Endothelial cell of umbilical vein (primary cell): ENCODE measurements around the gene GRK6. TPM values are rescaled to one million over a fixed set of nuclear protein-coding genes. Genes with fewer than 3 reads are reported as not detected.

ENCODE experiments used
- BruUV-seq: library from RNA; stranded (reverse); fragments of 400-500 nt; replicated peaks from 2 replicates; lab custom pipeline; 2021; lab: Mats Ljungman, UMichigan
- CTCF ChIA-PET: fragments of 300-600, 350-600 bp; sonication (Branson Sonifier 250); formaldehyde crosslinking; loops from one replicate; lab custom pipeline; 2021; ENCODE audit warnings: antibody characterized with exemption, inconsistent platforms; lab: Charles Lee
- POLR2A ChIA-PET: fragments of 300-600, 350-600 bp; sonication (Branson Sonifier 250); formaldehyde crosslinking; loops from one replicate; lab custom pipeline; 2021; ENCODE audit warnings: antibody characterized with exemption, inconsistent platforms; lab: Charles Lee
- DNase-seq: peaks from one replicate; pipeline ENCODE4 v3.0.0-alpha.2; 2011; ENCODE audit warnings: low read depth, low spot score
- FAIRE-seq: peaks from 2 replicates; lab custom pipeline; 2011; peaks lifted over from hg19 to GRCh38; lab: Jason Lieb, UNC
- H2AFZ ChIP-seq: 2 replicates; pipeline ENCODE4 v1.6.0; 2012; ENCODE audit warnings: low read depth, low read length, control low read depth, inconsistent platforms
- H3K27ac ChIP-seq: 2 replicates; pipeline ENCODE4 v1.5.1; 2011; ENCODE audit warnings: low read depth, mild to moderate bottlenecking, control low read depth, low read length, moderate library complexity; ENCODE audit not compliant: insufficient read depth
- H3K27me3 ChIP-seq, 2 experiments: 2 replicates each; pipeline versions ENCODE4 v1.6.0 to v1.6.1; 2011; ENCODE audit warnings: low read length in 2 of 2, mixed read lengths in 1 of 2; ENCODE audit not compliant: control insufficient read depth in 2 of 2, insufficient read depth in 2 of 2
- H3K36me3 ChIP-seq, 2 experiments: 2 replicates in 1 of 2; 3 replicates in 1 of 2; pipeline ENCODE4 v1.5.1; 2011; ENCODE audit warnings: low read length in 2 of 2, mild to moderate bottlenecking in 1 of 2, moderate library complexity in 1 of 2; ENCODE audit not compliant: control insufficient read depth in 2 of 2, insufficient read depth in 2 of 2; ENCODE audit errors: extremely low read depth in 1 of 2
- H3K4me1 ChIP-seq: 3 replicates; pipeline ENCODE4 v1.5.1; 2011; ENCODE audit warnings: mild to moderate bottlenecking, low read length; ENCODE audit not compliant: control insufficient read depth, insufficient read depth; ENCODE audit errors: extremely low read depth
- H3K4me2 ChIP-seq: 2 replicates; pipeline ENCODE4 v1.6.1; 2011; ENCODE audit warnings: low read length, control low read depth, mixed read lengths; ENCODE audit not compliant: insufficient read depth
- H3K4me3 ChIP-seq, 3 experiments: fragments of 200-600 bp in 1 of 3; sonication (generic), shearing (Covaris generic) in 1 of 3; replicated peaks in 1 of 3; 2 replicates each; pipeline ENCODE4 v1.5.1; 2011 to 2016; ENCODE audit warnings: control low read depth in 3 of 3, low read length in 3 of 3, mild to moderate bottlenecking in 2 of 3, inconsistent platforms in 1 of 3, low read depth in 1 of 3, moderate library complexity in 1 of 3; ENCODE audit not compliant: insufficient read depth in 1 of 3
- H3K79me2 ChIP-seq: 2 replicates; pipeline ENCODE4 v1.6.0; 2012; ENCODE audit warnings: low read length, inconsistent platforms; ENCODE audit not compliant: control insufficient read depth, insufficient read depth
- H3K9ac ChIP-seq: replicated peaks from 2 replicates; pipeline ENCODE3; 2011; ENCODE audit warnings: low read length, control low read depth; ENCODE audit not compliant: insufficient read depth; ENCODE audit errors: extremely low read depth
- H3K9me1 ChIP-seq: replicated peaks from 3 replicates; pipeline ENCODE4 v1.6.0; 2011; ENCODE audit warnings: mild to moderate bottlenecking, low read length; ENCODE audit not compliant: control insufficient read depth, insufficient read depth; ENCODE audit errors: extremely low read depth
- H3K9me3 ChIP-seq: replicated peaks from 2 replicates; pipeline ENCODE4 v1.5.1; 2012; ENCODE audit warnings: low read length, inconsistent platforms; ENCODE audit not compliant: control insufficient read depth, insufficient read depth
- H4K20me1 ChIP-seq: replicated peaks from 2 replicates; pipeline ENCODE3; 2011; ENCODE audit warnings: mild to moderate bottlenecking, low read length; ENCODE audit not compliant: control insufficient read depth, insufficient read depth; ENCODE audit errors: extremely low read depth
- EZH2 ChIP-seq: IDR thresholded peaks from 2 replicates; pipeline ENCODE4 v1.6.1; 2012; ENCODE audit warnings: borderline replicate concordance, low read depth, mild to moderate bottlenecking, moderate library complexity, low read length, inconsistent platforms; ENCODE audit not compliant: severe bottlenecking
- FOS ChIP-seq: IDR thresholded peaks from 2 replicates; pipeline ENCODE4 v1.6.1; 2011; ENCODE audit warnings: mild to moderate bottlenecking, low read length, moderate library complexity, borderline replicate concordance; ENCODE audit not compliant: insufficient read depth
- GATA2 ChIP-seq: IDR thresholded peaks from 2 replicates; pipeline ENCODE4 v1.7.0; 2011; ENCODE audit warnings: low read depth, mild to moderate bottlenecking, moderate library complexity, mixed read lengths, low read length; ENCODE audit not compliant: insufficient read length, insufficient read depth
- JUN ChIP-seq: IDR thresholded peaks from 2 replicates; pipeline ENCODE4 v1.6.1; 2011; ENCODE audit warnings: borderline replicate concordance, low read depth; ENCODE audit not compliant: insufficient read length, insufficient read depth
- MYC ChIP-seq: IDR thresholded peaks from one replicate; pipeline ENCODE4 v1.6.1; 2011; ENCODE audit warnings: mild to moderate bottlenecking, low read depth, low read length
- POLR2A ChIP-seq: IDR thresholded peaks from 2 replicates; pipeline ENCODE4 v1.6.1; 2012; ENCODE audit warnings: low read depth, mild to moderate bottlenecking, control low read depth, low read length
- POLR2AphosphoS5 ChIP-seq: IDR thresholded peaks from 2 replicates; pipeline ENCODE4 v1.6.1; 2012; ENCODE audit warnings: low read depth, mild to moderate bottlenecking, control low read depth, low read length, moderate library complexity; ENCODE audit not compliant: insufficient read depth
- dilution Hi-C: fragments of 300-500 bp; cut with MboI; formaldehyde crosslinking; loops from one replicate; pipeline ENCODE4 v1.15.0; 2019; ENCODE audit warnings: low sequenced_read_pairs; ENCODE audit not compliant: extremely low pct_ligation_motif_present
- intact Hi-C: fragments of 100-400 bp; cut with micrococcal nuclease; formaldehyde crosslinking; loops from one replicate; pipeline ENCODE4 v1.10.0; 2022
- polyA plus RNA-seq, 4 experiments: library from polyadenylated mRNA; depleted of rRNA in 3 of 4; stranded (reverse) in 3 of 4; unstranded in 1 of 4; fragments of >200 nt; gene quantifications; 2 replicates each; pipeline versions ENCODE4 v1.2.1 to v1.2.3, GENCODE V29; 2011 to 2012; ENCODE audit warnings: missing spikeins in 1 of 4
- total RNA-seq: library from RNA; stranded (reverse); gene quantifications from 2 replicates; pipeline ENCODE4 v1.2.3, GENCODE V29; 2021
- TF ChIP-seq, protein P1 (sequence below): IDR thresholded peaks from 2 replicates; pipeline ENCODE4 v1.6.1; 2011; ENCODE audit not compliant: insufficient read depth, insufficient read length
- TF ChIP-seq, protein P2 (sequence below), 2 donors: IDR thresholded peaks; 1 replicate in 1 of 2; 2 replicates in 1 of 2; pipeline ENCODE4 v1.5.1; 2011; ENCODE audit warnings: low read length in 2 of 2, mild to moderate bottlenecking in 2 of 2, moderate library complexity in 2 of 2, control low read depth in 1 of 2, inconsistent platforms in 1 of 2, low read depth in 1 of 2; ENCODE audit not compliant: insufficient read depth in 1 of 2; ENCODE audit errors: extremely low read depth in 1 of 2

The GRK6 gene
- total and polyA plus RNA-seq, 2 donors (not counting 3 experiments of a cell fraction or from before 2014, with no cell fraction given), result 28.9 to 36.4 TPM

DNA sequence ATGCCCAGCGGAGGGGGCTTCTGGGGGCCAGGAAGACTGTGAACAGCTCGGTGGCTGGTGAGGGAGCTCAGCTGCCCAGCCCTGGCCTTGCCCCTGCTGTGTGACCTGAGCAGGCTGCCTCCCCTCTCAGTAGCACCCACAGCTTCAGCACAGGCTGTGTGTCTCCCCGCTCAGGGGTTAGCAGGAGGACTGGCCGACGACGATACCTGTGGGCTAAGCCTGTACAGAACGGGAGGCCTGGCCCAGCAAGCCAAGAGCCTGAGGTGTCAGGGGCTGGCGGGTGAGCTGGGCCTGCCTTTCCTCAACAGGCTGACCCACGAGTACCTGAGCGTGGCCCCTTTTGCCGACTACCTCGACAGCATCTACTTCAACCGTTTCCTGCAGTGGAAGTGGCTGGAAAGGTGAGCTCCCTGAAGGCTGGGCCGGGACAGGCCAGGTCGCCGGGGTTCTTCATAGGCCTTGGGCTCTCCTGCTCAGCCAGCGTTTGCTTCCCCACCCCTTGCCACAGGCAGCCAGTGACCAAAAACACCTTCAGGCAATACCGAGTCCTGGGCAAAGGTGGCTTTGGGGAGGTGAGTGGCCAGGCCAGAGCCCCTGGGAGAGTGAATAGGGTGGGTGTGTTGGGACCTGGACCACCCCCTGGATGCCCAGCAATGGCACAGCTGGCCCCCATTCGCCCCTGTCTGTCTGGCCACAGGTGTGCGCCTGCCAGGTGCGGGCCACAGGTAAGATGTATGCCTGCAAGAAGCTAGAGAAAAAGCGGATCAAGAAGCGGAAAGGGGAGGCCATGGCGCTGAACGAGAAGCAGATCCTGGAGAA, 6.6 kb downstream of the GRK6 start:
- Histone ChIP-seq H3K9me3 (no peaks in the 10 kb centered on the region), H4K20me1 (no peaks in the 10 kb centered on the region), H3K4me1 (no peaks in the 10 kb centered on the region), H3K27ac (no peak overlapping the region), H3K4me3 (no peak overlapping the region), H3K9ac (no peak overlapping the region), H3K9me1 (no peaks in the 10 kb centered on the region), H3K27me3 (no peaks in the 10 kb centered on the region), H3K4me2 (no peak overlapping the region), H3K79me2 (peaks cover 15% of the 10 kb centered on the region), H3K36me3 (peaks cover 11 to 31% of the 10 kb centered on the region in 2 experiments), H2AFZ (no peak overlapping the region)
- dilution Hi-C loops (no loop called here), intact Hi-C loops (no loop called here)
- BruUV-seq, result no TSS peak
- FAIRE-seq, result no peak
- no peak for DNase-seq
- ChIA-PET CTCF (interaction anchor here (1.0 to 2.0 kb wide), 3 partner anchors 22 to 42 kb away, joined by 4 to 5 read pairs (median 5); no protein-coding TSS in a partner anchor), POLR2A (no interaction called here)
- TF ChIP-seq POLR2AphosphoS5, result no peak
- no peak for TF ChIP-seq MYC
- TF ChIP-seq FOS, result no peak
- TF ChIP-seq, protein P1, sequence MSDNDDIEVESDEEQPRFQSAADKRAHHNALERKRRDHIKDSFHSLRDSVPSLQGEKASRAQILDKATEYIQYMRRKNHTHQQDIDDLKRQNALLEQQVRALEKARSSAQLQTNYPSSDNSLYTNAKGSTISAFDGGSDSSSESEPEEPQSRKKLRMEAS, result no peak
- TF ChIP-seq JUN, result no peak
- no peak for TF ChIP-seq EZH2
- no peak for TF ChIP-seq GATA2
- TF ChIP-seq, protein P2, sequence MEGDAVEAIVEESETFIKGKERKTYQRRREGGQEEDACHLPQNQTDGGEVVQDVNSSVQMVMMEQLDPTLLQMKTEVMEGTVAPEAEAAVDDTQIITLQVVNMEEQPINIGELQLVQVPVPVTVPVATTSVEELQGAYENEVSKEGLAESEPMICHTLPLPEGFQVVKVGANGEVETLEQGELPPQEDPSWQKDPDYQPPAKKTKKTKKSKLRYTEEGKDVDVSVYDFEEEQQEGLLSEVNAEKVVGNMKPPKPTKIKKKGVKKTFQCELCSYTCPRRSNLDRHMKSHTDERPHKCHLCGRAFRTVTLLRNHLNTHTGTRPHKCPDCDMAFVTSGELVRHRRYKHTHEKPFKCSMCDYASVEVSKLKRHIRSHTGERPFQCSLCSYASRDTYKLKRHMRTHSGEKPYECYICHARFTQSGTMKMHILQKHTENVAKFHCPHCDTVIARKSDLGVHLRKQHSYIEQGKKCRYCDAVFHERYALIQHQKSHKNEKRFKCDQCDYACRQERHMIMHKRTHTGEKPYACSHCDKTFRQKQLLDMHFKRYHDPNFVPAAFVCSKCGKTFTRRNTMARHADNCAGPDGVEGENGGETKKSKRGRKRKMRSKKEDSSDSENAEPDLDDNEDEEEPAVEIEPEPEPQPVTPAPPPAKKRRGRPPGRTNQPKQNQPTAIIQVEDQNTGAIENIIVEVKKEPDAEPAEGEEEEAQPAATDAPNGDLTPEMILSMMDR (IDR thresholded peaks at IDR 0.05; ENCODE audit: extremely low read depth in 1 of 2, insufficient read depth in 1 of 2, low read depth in 1 of 2, low read length in 2 of 2), result no peak
- TF ChIP-seq POLR2A, result no peak
